Fibroblast of pulmonary artery (primary cell): ENCODE results near the gene ACAP2.
"Not testable (repeated sequence)": the region's sequence is repeated elsewhere in the genome, so short reads cannot be mapped to it uniquely, and the experiment has no call there.

ENCODE experiments used
- DNase-seq: peaks from one replicate; pipeline ENCODE4 v3.0.0-alpha.2; 2010; ENCODE audit warnings: low read depth
- H3K4me3 ChIP-seq: replicated peaks from 2 replicates; pipeline ENCODE4 v1.5.1; 2011; ENCODE audit warnings: low read depth, mild to moderate bottlenecking, control low read depth, low read length, moderate library complexity
- CTCF ChIP-seq: IDR thresholded peaks from 2 replicates; pipeline ENCODE4 v1.5.1; 2011; ENCODE audit warnings: mild to moderate bottlenecking, control low read depth, low read length, inconsistent platforms; ENCODE audit errors: missing control alignments

The ACAP2 gene

GRCh38 chr3:195442573-195443390 is at the start of gene ACAP2:
Gene ACAP2, minus strand, starts transcription at chr3:195443020. Its CDS starts 173 bp downstream, at chr3:195442847.
- H3K4me3 ChIP-seq = peak within 1 kb of the TSS; percentile 73
- TF ChIP-seq CTCF = no peak
- peak; percentile 99 for DNase-seq

- DNase-seq = no peak
- no peak overlapping the region for H3K4me3 ChIP-seq
- no peak for TF ChIP-seq CTCF
Measured at GRCh38 chr3:195475614-195476013, 32.8 kb upstream of the ACAP2 start.

- not testable (repeated sequence) for H3K4me3 ChIP-seq, DNase-seq
Measured at GRCh38 chr3:195475116-195475515, 32.3 kb upstream of the ACAP2 start.

GRCh38 chr3:195468841-195469240 is 26.0 kb upstream of the ACAP2 start:
- DNase-seq = no peak
- no peak overlapping the region for H3K4me3 ChIP-seq
- no peak for TF ChIP-seq CTCF

GRCh38 chr3:195468391-195468776 is 25.6 kb upstream of the ACAP2 start:
- no peak for TF ChIP-seq CTCF
- H3K4me3 ChIP-seq = no peak overlapping the region
- no peak for DNase-seq

GRCh38 chr3:195467641-195468390 is 25.0 kb upstream of the ACAP2 start:
- no peak for TF ChIP-seq CTCF
- peak; percentile 31 for DNase-seq
- no peak overlapping the region for H3K4me3 ChIP-seq

- no peak for TF ChIP-seq CTCF
- no peak overlapping the region for H3K4me3 ChIP-seq
- DNase-seq = no peak
Measured at GRCh38 chr3:195466251-195466650, 23.4 kb upstream of the ACAP2 start.

GRCh38 chr3:195462922-195463321 is 20.1 kb upstream of the ACAP2 start:
- H3K4me3 ChIP-seq, DNase-seq: not testable (repeated sequence)
